Endothelial cell (in vitro differentiated cells): Measurements from ENCODE around the gene B4GALNT1. TPM values are rescaled to one million over a fixed set of nuclear protein-coding genes. Genes with fewer than 3 reads are reported as not detected.

Source experiments
- DNase-seq: peaks from one replicate; pipeline ENCODE4 v3.0.0; 2021; ENCODE audit warnings: low spot score
- H3K27ac Mint-ChIP-seq: one replicate; pipeline ENCODE4 v1.8.0; 2021; ENCODE audit warnings: mixed read lengths, inconsistent platforms; ENCODE audit not compliant: unreplicated experiment
- H3K27me3 Mint-ChIP-seq: one replicate; pipeline ENCODE4 v1.8.0; 2021; ENCODE audit warnings: mild to moderate bottlenecking, moderate library complexity, mixed read lengths, inconsistent platforms; ENCODE audit not compliant: unreplicated experiment
- H3K36me3 Mint-ChIP-seq: one replicate; pipeline ENCODE4 v1.8.0; 2021; ENCODE audit warnings: mild to moderate bottlenecking, low read depth, mixed read lengths, inconsistent platforms; ENCODE audit not compliant: unreplicated experiment
- H3K4me1 Mint-ChIP-seq: one replicate; pipeline ENCODE4 v1.8.0; 2021; ENCODE audit warnings: mild to moderate bottlenecking, mixed read lengths, inconsistent platforms; ENCODE audit not compliant: unreplicated experiment
- H3K4me3 Mint-ChIP-seq: one replicate; pipeline ENCODE4 v1.8.0; 2021; ENCODE audit warnings: mild to moderate bottlenecking, mixed read lengths, inconsistent platforms; ENCODE audit not compliant: unreplicated experiment
- H3K9me3 Mint-ChIP-seq: one replicate; pipeline ENCODE4 v1.8.0; 2021; ENCODE audit warnings: mixed read lengths, inconsistent platforms; ENCODE audit not compliant: unreplicated experiment
- total RNA-seq: library from RNA; stranded (reverse); fragmentation: NEBNext Ultra II Directional; extraction: Animal tissue kit (Norgen Biotek cat#: 25700); gene quantifications from one replicate; pipeline ENCODE4 v1.2.1, GENCODE V29; 2021; ENCODE audit not compliant: unreplicated experiment
- TF ChIP-seq, protein P1 (sequence below): fragments of 200-600 bp; sonication (generic); IDR thresholded peaks from one replicate; pipeline ENCODE4 v1.5.0; 2021; ENCODE audit warnings: antibody characterized with exemption; ENCODE audit not compliant: unreplicated experiment

Gene B4GALNT1
- total RNA-seq, 1 donor from 2014 or later = 1.3 TPM

DNA sequence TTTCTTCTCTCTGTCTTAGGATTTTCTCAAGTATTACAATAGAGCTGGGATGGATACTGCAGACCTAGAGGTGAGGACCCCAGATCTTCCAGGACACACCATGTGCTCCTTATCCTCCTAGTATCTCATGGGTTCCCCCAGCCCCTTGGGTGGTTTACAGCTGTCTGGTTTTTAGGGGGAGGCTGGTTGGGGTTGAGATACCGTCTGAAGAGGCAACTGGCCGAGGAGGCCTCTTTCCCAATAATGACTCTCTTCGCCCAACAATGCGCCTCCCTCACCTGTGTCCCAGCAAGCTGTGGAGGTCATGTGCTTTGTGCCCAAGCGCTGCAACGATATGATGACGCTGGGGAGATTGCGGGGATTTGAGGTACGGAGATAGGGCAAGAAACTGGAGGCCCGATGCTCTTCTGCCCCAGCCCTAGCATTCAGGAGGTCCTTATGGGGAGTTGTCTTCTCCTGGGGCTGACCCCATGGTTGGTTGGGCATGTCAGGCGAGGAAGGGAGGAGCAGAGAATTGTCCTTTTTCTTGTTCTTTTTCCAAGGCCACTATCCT lies 18.0 kb downstream of the B4GALNT1 start:
- H3K9me3 Mint-ChIP-seq = no peaks in the 10 kb centered on the region
- DNase-seq = no peak
- H3K4me1 Mint-ChIP-seq = peaks cover 16% of the 10 kb centered on the region
- no peak overlapping the region for H3K27ac Mint-ChIP-seq
- TF ChIP-seq, protein P1, sequence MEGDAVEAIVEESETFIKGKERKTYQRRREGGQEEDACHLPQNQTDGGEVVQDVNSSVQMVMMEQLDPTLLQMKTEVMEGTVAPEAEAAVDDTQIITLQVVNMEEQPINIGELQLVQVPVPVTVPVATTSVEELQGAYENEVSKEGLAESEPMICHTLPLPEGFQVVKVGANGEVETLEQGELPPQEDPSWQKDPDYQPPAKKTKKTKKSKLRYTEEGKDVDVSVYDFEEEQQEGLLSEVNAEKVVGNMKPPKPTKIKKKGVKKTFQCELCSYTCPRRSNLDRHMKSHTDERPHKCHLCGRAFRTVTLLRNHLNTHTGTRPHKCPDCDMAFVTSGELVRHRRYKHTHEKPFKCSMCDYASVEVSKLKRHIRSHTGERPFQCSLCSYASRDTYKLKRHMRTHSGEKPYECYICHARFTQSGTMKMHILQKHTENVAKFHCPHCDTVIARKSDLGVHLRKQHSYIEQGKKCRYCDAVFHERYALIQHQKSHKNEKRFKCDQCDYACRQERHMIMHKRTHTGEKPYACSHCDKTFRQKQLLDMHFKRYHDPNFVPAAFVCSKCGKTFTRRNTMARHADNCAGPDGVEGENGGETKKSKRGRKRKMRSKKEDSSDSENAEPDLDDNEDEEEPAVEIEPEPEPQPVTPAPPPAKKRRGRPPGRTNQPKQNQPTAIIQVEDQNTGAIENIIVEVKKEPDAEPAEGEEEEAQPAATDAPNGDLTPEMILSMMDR = no peak
- H3K27me3 Mint-ChIP-seq = peaks cover 28% of the 10 kb centered on the region
- H3K4me3 Mint-ChIP-seq = no peak overlapping the region
- peaks cover 30% of the 10 kb centered on the region for H3K36me3 Mint-ChIP-seq

DNA sequence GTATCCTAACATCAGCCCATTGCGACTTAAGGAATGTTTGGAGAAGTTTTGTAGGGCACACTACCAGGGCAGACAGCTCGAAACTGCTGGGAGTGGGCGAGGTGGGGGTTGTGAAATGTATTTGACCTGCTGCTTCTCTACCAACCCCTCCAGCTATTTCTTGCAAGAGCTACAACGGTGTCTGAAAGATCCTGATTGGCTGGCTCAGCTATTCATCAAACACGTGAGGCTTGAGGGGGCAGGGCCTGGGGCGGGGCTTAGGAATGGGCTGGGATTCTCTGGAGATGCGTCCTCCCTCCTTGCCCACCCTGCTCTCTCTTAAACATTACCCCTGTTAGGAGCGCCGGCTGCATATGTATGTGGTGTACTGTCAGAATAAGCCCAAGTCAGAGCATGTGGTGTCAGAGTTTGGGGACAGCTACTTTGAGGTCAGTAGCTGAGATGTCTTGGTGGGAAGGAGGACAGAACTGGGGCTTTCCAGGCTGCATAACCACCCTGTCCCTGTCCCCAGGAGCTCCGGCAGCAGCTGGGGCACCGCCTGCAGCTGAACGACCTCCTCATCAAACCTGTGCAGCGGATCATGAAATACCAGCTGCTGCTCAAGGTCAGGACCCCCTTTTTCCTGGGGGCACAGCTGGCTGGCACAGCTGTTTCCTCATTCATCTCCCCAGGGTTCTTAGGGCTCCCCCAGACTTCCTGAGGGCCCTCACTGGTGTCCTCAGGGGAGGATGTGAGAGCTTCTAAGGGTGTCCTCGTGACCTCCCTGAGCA lies 18.6 kb downstream of the B4GALNT1 start:
- Mint-ChIP-seq H3K4me1 (peaks cover 16% of the 10 kb centered on the region), H3K27me3 (peaks cover 26% of the 10 kb centered on the region), H3K27ac (no peak overlapping the region), H3K36me3 (peaks cover 30% of the 10 kb centered on the region), H3K9me3 (no peaks in the 10 kb centered on the region), H3K4me3 (no peak overlapping the region)
- TF ChIP-seq, protein P1 = no peak
- no peak for DNase-seq

DNA sequence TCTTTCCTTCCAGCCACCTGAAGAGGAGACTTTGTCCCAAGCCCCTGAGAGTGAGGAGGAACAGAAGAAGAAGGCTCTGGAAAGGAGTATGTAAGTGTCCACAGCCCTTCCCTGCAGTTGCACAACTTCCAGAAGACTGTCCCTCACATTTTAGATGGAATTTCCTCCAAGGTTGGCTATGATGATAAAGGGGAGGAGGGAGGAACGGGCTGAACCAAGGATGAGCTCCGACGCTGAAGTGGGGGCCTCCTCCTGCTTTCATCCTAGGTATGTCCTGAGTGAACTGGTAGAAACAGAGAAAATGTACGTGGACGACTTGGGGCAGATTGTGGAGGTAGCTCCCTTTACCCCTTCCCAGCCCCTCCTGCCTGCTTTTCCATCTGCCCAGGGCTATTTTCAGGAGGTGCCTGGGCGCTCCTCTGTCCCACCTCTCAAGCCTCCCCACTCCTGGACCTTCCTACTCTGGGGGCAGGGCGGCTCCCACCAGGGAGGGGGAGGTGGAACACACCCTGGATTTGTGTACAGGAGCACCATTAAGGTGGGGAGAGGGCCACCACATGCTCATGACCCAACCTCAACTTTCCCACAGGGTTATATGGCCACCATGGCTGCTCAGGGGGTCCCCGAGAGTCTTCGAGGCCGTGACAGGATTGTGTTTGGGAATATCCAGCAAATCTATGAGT lies 19.4 kb downstream of the B4GALNT1 start:
- Mint-ChIP-seq H3K4me3 (no peak overlapping the region), H3K27me3 (peaks cover 20% of the 10 kb centered on the region), H3K9me3 (no peaks in the 10 kb centered on the region), H3K27ac (no peak overlapping the region), H3K4me1 (peaks cover 10% of the 10 kb centered on the region), H3K36me3 (peaks cover 30% of the 10 kb centered on the region)
- TF ChIP-seq, protein P1 = no peak
- no peak for DNase-seq

DNA sequence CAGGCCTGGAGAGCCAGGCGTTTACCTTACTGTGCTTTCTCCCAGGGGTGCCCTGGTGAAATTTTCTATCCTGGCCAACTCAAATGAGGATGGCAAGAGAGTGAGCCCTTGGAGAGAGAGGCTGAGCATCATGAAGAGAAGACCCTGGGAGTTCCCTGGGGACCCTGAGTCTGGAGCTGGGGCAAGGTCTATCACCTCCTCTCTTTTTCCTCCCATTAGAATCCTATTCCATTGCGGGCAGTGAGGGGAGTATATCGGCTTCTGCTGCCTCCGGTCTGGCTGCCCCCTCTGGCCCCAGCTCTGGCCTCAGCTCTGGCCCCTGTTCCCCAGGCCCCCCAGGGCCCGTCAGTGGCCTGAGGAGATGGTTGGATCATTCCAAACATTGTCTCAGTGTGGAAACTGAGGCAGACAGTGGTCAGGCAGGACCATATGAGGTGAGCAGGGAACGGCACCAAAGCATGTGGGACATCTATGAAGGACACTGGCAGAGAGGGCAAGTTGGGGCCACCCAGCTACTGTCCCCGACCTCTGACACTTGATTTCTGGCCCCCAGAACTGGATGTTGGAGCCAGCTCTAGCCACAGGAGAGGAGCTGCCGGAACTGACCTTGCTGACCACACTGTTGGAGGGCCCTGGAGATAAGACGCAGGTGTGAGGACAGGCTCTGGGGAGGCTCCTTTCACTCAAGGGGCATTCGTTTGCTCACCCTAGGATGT lies 20.1 kb downstream of the B4GALNT1 start:
- Mint-ChIP-seq H3K4me3 (no peak overlapping the region), H3K27ac (no peak overlapping the region), H3K36me3 (peaks cover 29% of the 10 kb centered on the region), H3K27me3 (peaks cover 17% of the 10 kb centered on the region), H3K9me3 (no peaks in the 10 kb centered on the region), H3K4me1 (peaks cover 9% of the 10 kb centered on the region)
- no peak for DNase-seq
- TF ChIP-seq, protein P1 = no peak
